GM21360 (cell line): ENCODE data around the gene MRPL17.
"Not testable (repeated sequence)": the region's sequence is repeated elsewhere in the genome, so short reads cannot be mapped to it uniquely, and the experiment has no call there.

Experiments
- ATAC-seq: cut with Tn5 transposase; IDR thresholded peaks from one replicate; pipeline ENCODE4 v1.9.1; 2021; ENCODE audit warnings: mild to moderate bottlenecking, moderate library complexity; ENCODE audit not compliant: unreplicated experiment

MRPL17 gene

DNA sequence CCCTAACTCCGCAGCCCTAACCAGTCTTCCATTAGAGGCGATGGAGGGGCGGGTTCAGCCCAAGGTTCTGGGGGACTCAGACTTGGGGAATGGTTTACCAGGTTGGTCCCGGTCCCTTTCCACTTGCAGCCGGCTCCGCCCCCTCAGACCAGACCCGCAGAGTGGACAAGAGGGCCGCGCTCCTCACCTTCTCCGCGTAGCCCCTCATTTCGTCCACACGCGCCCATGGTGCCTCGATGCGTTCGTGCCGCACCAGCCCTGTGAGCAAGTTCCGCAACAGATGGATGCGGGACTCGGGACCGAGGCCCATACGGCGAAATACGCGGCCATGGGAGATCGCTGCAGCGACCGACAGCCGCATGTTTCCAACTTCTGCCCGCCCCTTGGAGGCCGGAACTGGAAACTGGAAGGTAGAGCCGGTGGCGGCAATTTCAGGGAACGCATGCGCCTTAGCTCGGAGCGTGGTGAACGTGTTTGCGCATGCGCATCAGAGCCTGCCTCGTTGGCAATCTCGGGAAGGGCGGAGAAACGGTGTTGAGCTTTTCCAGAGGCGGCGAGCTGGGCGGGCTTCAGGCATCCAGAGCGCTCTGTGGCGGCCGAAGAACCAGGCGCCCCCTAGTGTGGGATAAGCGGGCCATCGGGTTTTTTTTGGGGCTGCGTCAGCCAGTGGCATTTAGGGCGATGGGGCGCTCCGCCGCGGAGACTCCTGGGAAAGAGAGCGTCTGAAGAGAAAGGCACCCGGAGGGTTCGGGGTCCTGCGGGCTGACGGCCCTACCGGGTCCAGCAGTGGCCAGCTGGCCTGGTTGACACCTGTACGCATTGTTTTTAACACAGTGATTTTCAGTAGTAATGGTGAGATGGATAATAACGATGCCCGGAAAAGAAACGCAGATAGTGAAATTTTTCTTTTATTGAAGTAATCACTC, at the start of gene MRPL17:
Gene MRPL17, minus strand, starts transcription at position 405 of the 926 bp plus-strand sequence. Its CDS starts 44 bp downstream, at position 361.
- peak; percentile 94 for ATAC-seq

DNA sequence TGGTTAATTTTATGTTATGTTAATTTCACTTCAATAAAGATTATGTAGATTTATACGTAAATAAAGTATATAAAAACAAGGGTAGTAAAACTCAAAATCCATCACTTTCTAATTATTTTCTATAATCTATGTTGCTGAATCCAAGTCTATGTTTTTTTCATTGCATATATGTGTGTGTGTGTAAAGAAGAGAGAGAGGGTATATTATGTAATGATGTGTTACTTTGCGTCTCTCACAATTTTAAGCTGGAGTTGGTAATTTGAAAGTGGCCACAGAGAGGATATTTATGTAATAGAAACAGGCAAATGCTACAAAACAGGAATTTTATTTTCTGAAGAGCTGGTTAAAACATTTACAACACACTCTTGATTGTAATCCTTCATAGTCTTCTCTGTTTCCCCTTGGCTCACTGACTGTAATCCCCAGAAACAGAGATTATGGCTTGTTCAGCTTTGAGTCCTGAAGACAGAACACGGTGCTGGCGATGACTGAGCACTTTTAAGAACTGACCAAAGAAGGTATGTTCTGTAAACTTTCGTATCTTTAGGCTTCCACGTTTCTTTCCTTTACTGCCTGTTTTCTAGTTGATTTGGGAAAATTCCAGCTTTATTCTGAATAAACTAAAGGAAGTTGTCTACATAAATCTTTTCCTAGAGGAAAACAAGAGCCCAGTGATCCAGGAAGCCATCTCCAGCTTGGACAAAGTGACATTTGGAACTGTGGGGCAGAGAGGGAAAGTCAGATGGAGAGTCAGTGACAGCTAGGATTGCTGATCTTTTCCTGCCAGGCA, 45.0 kb upstream of the MRPL17 start:
- ATAC-seq = no peak

DNA sequence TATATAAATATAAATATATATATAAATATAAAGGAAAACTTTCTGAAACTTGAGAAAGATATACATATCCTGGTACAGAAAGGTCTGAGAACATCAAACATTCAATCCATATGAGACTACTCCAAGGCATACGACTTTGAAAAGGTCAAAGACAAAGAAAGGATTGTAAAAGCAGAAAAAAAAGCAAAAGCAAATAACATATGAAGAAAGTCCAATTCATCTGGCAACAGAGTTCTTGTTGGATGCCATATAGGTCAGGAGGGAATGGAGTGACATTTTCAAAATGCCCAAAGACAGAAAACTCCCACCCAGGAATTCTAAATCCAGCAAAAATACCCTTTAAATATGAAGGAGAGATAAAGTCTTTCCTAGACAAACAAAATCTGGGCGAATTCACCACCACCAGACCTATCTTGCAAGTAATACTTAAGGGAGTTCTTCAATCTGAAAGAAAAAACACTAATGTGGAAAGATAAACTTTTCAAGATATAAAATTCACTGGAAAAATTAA, 42.3 kb upstream of the MRPL17 start:
- ATAC-seq = no peak

DNA sequence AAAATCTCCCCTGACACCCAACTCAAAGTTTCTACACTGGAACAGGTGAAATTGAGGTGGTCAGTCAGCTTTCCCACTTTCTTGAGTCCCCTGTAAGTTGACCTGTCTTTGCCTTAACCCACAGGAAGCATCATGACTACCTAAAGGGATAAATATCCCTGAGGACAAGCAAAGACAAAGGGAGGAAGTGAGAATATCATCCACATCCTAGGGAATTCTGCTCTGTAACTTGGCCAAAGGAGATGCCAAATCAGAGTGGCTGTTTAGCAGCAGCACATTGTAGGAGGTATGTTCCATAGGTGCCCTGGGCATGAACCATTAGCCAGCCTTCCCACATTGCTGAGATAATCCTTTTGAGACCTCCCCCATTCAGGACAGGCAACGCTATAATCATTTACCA, 40.9 kb upstream of the MRPL17 start:
- ATAC-seq = no peak

DNA sequence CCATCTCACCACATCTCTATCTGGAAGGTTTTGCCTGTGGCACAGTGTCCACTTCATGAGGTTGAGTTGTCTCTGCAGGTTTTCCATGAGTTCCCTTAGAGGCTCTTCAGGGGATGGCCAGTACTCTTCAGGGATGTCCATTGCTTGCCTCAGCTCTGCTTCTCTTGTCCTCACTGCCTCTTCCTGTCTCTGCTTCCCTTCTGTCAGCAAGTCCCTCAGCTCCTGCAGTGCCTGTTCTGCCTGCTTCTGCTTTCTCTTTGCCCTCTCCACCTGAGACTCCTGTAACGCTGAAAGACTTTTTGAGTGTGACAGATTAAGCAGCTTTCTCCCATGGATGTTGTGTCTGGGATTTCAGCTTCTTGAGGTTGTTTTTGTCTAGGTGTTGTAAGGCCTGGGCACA, 38.2 kb upstream of the MRPL17 start:
- no peak for ATAC-seq

DNA sequence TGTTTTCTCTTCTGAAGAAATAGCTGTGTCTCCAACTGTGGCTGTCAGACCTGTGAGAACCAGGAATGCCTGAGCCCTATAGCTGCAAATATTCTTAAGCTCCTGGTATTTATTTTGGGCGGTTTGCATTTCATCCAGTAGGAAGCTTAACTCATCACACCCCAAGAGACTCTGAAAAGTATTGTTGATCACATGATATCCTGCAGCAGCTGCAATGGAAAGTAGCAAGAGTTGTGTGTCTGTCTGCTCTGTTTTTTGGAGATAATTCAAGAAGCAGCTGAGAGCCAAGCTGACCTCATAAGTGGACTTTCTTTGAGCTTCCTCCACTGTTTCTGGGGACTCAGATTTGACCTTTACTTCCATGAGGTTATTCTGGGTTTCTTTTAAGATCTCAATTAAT, 36.4 kb upstream of the MRPL17 start:
- ATAC-seq = no peak

DNA sequence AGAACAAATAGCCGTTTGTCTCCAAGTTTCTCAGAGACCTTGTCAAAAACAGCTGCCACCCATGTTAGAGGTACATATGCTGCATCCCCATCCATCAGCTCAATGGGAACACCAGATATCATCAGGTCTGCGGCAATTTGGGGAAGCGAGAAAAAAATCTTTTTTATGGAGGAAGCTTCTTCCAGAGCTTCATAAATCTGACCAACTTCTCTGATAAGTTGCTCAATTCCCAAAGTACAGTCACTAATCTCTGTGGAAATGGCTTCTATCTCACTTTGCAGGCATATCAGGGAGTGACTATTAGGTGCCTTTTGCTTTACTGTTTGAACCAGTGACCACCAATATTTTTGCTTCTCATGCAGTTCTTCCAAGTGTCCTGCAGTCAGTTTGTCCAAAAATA, 34.3 kb upstream of the MRPL17 start:
- no peak for ATAC-seq

DNA sequence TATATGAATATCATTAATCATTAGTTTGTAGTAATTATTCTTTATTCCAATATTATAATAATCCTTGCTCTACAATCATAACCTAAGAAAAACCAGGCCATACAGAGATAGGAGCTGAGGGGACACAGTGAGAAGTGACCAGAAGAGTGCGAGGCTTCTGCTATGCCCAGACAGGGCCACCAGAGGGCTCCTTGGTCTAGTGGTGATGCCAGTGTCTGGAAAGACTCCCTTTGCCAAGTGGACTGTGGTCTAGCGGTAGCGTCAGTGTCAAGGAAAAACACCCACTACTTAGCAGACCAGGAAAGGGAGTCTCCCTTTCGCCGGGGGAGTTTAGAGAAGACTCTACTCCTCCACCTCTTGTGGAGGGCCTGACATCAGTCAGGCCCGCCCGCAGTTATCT, 28.4 kb upstream of the MRPL17 start:
- ATAC-seq = not testable (repeated sequence)

DNA sequence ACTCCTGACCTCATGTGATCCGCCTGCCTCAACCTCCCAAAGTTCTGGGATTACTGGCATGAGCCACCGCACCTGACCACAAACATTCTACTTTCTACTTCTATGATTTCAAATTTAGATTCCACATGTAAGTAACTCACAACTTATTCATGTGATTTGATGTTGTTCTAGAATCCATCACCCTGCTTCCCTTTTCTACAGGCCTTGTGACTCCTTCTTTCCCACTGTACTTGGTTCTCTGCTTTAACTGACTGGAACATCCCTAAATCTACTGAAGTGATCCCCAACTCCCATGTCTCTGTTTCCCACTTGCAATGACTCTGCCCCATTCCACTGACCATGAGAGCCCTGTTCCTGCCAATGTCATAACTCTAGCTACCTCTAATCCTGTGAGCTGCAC, 25.7 kb upstream of the MRPL17 start:
- ATAC-seq = no peak

DNA sequence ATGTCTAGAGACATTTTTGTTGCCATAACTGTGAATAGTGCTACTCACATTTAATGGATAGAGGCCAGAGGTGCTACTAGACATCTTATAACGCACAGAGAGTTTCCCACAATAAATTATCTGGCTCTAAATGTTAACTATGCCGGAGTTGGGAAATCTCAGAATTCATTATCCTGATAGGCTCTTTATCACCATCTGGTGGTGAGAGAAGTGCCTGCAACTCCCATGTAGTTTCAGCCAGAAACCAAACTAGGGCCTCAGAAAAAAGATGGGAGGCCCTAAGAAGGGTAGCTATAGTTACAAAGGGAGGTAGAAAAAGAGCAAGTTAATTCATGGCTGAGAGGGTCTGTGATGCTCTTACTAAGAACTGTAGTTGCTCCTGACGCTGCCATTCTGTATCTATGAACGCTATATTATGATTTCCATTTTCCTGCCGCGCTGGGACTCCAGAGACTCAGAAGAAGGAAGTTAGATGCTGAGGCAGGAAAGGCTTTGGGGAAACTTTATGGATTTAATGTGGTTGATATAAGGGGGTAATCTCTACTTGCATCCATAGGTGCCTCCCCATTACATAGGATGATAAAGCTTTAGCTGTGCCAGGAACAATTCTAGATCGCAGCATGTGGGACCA, 22.9 kb upstream of the MRPL17 start:
- peak; percentile 69 for ATAC-seq

DNA sequence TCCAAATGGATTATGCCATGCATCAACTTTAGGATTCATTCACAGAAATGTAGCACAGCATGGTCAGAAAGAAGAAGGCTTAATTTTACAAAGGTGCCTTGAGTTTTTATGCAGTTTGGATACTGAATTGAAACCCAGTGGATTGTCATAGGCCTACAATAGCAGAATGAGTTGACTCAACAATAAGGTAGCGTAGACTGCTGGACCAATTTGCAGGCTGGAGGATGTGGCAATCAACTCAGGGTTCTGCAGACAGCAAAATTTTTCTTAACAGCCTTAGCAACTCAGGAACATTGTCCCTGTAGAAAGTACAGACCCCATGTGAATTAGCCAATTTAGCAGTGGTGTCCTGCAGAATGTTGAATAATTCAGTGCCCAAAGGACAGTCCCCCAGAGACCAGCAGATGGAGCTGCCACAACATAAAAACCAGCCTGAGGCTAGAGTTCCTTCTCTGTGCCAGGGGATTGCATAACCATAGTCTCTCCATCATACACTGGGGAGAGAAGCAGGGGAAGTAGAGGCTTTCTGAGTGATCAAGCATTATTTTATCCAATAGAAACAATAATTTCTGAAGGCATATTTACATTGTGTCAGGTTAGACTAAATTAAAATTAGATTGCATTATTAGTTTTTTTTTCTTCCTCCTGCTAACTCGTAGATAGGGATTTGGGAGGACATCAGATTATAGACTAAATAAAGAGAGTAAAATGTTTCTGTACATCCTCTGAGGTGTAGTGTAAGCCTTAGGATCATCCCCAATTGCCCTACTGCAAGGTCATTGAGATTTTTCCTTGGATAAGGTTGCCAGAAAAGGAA, 20.3 kb upstream of the MRPL17 start:
- ATAC-seq = no peak

DNA sequence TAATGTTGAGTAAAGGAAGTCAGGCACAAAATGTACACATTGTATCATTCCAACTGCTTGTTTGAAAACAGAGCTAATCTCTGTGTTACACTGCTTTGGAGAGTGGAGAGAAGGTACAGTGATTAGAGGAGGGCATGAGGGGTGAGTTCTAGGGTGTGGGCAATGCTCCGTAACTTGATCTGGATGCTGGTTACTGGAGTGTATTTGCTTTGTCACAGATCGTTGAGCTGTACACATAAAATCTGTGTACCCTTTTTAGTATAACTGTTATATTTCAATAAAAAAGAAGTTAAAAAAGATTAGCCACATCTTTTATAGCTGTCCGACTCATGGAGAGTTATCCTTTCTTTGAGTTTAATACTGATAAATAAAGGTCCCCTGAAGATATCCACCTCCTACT, 18.8 kb upstream of the MRPL17 start:
- not testable (repeated sequence) for ATAC-seq

DNA sequence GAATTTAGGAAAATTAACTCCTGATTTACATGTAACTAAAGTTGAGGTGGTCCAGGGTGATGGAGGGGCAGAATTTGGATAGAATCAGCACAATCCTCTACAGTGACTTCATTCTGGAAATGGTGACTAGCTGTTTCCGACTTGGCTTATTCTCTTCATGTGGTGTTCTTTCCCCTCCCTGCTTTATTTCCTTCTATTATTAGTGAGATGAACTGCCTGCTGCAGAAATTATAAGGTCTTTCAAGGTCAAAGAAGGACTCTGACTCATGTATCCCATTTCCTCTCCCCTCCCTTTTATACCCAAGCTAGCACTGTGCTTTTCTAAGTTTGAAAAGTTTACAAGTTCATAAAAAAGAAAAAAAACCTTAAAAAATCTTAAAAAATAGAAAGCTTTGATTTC, 12.2 kb upstream of the MRPL17 start:
- no peak for ATAC-seq

DNA sequence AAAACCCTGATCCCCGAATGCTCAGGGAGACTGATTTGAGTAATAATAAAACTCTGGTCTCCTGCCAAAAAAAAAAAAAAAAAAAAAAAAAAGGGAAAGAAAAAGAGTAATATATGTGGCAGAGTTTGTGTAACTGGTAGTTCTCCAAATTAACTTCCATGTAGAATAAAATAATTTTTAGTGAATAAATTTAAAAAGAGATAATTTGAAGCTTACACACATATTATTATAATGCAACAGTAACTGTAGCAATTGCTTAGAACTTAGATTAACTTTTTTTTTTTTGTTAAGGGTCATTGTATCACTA, 11.0 kb upstream of the MRPL17 start:
- no peak for ATAC-seq

DNA sequence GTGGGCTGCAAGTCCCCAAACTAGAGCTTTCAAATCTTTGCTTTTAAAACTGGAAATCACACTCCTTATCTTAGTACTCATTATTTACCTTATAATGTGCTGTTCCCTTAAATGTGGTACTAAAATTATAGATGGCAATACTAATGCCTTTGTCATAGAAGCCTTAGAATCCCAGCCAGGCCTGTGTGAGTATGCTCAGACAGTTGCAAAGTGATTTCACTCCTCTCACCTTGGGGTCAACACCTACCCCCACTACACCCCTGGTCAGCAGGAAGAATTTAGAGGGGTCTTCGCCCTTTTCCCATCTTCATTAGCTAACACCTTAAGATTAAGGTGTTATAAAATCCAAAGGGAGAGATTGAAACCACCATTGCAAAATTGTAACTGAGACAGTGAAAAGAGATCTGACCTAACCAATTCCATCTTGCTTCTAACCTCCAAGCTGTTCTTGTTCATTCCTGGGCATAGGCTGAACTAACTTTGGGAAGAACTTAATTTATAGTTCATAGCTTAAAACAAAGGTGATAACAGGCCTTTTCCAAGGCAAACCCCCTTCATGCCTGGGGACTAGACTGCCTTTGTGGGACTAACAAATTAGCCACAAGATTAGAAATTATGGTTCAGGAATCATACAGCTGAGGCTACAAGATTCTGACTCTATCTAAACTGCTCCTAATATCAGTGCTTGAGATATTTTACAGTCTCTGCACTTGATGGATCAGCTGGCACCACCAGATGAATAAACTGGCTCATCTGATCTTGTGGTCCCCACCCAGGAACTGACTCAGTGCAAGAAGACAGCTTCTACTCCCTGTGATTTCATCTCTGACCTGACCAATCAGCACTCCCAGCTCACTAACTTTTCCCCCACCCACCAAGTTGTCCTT, 10.4 kb upstream of the MRPL17 start:
- no peak for ATAC-seq

DNA sequence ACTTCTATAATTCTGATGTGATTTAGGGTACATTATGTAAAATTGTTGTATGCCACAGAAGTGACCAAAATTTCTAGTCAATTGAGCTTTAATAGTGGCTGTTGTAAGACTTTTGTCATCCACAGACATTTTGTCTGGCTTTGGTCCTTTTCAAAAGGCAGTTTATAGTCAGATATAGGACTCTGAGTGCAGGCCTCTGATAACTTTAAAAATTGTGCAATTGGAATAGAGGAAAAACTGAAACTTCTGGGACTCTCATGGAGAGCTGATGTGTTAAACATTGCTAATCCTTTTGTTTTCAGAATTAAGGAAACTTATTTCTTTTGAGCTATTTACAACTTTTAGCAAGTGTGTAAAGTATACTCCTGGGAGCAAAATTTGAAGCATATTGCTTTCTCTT, 9.0 kb upstream of the MRPL17 start:
- no peak for ATAC-seq

DNA sequence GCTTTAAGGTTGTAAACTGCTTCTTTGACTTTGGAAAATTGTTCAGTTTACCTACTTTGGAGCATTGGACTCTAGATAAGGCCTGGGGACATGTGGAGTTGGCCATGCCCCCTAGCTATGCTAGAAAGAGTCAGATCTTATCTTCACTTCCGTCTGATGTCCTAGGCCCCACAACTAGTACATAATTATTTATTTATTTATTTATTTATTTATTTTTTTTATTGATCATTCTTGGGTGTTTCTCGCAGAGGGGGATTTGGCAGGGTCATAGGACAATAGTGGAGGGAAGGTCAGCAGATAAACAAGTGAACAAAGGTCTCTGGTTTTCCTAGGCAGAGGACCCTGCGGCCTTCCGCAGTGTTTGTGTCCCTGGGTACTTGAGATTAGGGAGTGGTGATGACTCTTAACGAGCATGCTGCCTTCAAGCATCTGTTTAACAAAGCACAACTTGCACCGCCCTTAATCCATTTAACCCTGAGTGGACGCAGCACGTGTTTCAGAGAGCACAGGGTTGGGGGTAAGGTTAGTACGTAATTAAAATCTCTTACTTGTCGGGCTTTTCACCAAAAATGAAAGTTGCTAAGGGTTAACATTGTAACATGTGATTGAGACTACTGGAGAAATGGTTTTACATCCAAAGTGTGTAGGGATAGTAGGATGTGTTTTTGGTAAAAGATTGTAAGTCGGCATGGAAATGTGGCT, 7.4 kb upstream of the MRPL17 start:
- not testable (repeated sequence) for ATAC-seq

DNA sequence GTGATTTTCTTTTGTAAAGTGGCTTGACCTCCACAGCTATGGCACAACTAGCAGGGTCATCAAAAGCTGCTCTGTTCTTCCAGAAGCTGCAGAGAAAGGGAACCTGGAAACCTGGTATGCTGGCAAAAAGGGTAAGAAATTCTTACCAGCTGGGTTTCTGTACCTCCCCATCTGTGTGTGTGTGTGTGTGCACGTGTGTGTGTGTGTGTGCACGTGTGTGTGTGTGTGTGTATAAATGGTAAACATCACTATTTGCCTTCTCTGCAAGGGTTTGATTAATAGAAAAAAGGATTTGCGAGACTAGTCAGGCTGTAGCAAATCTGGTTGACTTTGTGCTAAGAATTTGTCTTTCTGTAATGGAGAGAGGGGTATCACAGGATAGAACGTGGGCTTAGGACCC, 4.7 kb upstream of the MRPL17 start:
- no peak for ATAC-seq

DNA sequence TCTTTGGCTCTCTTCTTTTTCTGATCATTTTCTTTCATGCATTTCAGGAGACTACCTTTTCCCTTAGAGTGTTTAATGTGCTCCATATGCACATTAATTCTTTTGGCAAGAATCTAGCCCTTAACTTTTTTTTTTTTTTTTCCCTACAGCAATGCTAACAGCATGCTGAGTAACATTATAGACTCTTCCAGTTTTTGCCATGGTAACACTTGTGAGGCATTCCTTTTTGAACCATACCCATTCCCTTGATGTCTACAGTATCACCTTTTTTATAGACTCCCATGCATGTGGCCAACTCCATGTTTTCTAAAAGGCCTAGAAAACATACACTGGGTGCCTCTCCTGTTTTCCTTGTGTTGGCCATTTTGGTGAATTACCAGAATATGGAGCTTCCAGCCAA, 2.9 kb upstream of the MRPL17 start:
- ATAC-seq = no peak
